AG10803 (cell line): Measurements from ENCODE around the gene ELOB.
A peak's percentile ranks its signal among the peaks of the same experiment; 100 is the strongest.
"Not testable (repeated sequence)": the region's sequence is repeated elsewhere in the genome, so short reads cannot be mapped to it uniquely, and the experiment has no call there.

ENCODE experiments used
- DNase-seq: peaks from one replicate; pipeline ENCODE4 v3.0.0; 2010; ENCODE audit warnings: low read depth
- H3K4me3 ChIP-seq: 2 replicates; pipeline ENCODE4 v1.5.1; 2011; ENCODE audit warnings: mild to moderate bottlenecking, low read length, control low read depth
- TF ChIP-seq, protein P1 (sequence below): conservative IDR thresholded peaks from 2 replicates; pipeline ENCODE4 v1.5.1; 2011; ENCODE audit warnings: mild to moderate bottlenecking, low read length, control low read depth, inconsistent platforms

The ELOB gene

DNA sequence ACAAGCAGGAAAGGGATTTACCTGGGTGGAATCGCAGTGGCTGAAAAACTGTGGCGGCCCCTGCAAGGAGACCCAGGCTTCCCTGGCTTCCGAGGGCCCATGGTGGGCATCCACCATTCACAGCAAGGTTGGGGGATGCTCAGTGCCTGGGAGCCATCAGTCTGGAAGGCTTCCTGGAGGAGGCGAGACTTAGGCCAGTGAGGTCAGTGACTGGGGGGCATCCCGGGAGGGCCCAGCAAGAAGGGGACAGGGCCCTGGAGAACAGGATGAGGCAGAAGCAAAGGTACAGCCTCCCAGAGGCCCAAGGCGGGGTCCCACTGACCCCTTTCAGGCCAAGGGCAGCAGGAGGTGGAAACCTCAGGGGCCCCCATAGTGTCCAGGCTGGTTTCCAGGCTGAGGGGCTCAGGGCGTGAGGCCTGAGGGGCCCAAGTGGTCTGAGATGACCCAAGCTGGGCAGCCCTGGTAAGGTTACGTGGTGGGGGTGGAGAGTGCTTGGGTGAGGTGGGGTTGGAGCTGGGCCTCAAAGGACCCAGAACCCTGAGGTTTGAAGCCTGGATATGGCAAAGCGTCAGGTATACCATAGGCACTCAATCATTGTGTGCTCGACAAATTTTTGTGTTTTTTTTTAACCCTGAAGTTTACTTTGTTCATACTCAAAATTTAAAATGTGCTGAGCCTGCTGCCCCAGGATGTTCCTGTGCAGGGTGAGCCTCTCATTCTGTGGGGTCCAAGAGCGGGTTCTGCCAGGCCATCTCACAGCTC lies 40.4 kb downstream of the ELOB start:
- TF ChIP-seq, protein P1, sequence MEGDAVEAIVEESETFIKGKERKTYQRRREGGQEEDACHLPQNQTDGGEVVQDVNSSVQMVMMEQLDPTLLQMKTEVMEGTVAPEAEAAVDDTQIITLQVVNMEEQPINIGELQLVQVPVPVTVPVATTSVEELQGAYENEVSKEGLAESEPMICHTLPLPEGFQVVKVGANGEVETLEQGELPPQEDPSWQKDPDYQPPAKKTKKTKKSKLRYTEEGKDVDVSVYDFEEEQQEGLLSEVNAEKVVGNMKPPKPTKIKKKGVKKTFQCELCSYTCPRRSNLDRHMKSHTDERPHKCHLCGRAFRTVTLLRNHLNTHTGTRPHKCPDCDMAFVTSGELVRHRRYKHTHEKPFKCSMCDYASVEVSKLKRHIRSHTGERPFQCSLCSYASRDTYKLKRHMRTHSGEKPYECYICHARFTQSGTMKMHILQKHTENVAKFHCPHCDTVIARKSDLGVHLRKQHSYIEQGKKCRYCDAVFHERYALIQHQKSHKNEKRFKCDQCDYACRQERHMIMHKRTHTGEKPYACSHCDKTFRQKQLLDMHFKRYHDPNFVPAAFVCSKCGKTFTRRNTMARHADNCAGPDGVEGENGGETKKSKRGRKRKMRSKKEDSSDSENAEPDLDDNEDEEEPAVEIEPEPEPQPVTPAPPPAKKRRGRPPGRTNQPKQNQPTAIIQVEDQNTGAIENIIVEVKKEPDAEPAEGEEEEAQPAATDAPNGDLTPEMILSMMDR, result no peak
- H3K4me3 ChIP-seq, result no peak overlapping the region
- no peak for DNase-seq

DNA sequence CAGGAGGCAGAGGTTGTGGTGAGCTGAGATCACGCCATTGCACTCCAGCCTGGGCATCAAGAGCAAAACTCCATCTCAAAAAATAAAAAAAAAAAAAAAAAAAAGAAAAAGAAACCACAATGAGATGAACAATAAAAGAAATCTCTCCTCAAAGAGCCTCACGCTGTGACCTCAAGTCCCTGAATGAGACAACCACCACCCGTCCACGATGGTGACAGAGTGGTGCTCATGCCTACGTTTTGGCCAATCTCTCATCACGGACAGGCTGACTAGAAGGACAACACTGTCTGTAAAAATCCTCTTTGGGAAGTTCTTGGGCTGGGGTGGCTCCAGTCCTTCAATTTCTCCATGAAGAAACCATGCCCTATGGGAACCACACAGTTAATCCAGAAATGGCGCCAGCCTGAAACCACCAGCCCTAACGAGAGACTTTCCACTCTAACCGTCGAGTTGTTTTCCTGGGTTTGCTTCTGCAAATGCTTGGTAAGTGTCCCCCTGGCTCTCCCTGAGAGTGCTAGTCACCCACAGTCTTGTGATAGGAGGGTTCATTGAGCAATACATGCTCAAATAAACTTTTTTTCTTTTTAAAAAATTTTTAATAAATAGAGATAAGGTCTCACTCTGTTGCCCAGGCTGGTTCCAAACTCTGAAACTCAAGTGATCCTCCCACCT lies 42.1 kb downstream of the ELOB start:
- no peak overlapping the region for H3K4me3 ChIP-seq
- TF ChIP-seq, protein P1, result no peak
- no peak for DNase-seq

DNA sequence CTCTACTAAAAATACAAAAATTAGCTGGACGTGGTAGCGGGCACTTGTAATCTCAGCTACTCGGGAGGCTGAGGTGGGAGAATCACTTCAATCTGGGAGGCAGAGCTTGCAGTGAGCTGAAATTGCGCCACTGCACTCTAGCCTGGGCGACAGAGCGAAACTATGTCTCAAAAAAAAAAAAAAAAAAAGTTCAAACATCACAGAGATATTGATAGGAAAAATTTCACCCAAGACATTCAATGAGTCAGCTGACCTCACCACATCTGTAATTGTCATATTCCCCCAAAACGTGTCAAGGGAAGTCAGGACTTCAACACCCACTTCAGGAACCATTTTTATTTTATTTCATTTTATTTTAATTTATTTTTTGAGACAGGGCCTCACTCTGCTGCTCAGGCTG lies 49.0 kb downstream of the ELOB start:
- DNase-seq, result no peak
- no peak overlapping the region for H3K4me3 ChIP-seq
- TF ChIP-seq, protein P1, result no peak

DNA sequence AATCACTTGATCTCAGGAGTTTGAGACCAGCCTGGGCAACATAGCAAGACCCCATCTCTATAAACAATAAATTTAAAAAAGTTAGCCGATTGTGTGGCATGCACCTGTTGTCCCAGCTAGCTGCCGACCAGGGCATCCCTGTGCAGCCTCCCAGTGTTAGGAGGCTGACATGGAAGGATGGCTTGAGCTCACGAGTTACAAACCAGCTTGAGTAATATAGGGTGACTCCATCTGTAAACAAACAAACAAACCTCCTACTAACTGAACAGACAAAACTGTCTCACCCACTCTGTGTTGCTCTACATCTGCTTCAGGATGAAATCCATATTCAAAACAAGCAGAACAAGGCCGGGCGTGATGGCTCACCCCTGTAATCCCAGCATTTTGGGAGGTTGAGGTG lies 50.2 kb downstream of the ELOB start:
- H3K4me3 ChIP-seq, result no peak overlapping the region
- DNase-seq, result no peak
- TF ChIP-seq, protein P1, result no peak

DNA sequence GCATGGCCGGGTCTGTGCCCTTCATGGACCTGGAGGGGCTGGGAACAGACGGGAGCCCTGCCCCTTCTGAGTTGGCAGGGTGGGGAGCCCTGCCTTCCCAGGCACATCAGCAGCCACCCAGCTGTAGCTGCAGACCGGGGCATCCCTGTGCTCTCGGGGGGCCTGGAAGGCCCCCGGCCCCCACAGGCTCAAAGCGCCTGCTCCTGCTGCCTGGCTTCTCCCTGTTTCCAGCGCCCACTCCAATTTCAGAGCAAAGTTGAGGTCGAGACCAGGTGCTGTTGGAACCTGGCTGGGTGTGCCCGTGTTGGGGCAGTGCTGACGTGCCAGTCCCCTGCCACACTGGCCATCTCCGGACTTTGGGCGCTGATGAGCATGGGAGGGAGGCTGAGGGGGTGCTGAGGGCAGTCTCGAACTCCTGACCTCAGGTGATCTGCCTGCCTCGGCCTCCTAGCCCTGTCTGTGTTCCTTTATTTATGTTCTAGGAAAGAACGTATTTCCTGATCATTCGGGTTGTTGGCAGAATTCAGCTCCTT lies 52.2 kb downstream of the ELOB start:
- DNase-seq, result no peak
- no peak overlapping the region for H3K4me3 ChIP-seq
- TF ChIP-seq, protein P1, result no peak

DNA sequence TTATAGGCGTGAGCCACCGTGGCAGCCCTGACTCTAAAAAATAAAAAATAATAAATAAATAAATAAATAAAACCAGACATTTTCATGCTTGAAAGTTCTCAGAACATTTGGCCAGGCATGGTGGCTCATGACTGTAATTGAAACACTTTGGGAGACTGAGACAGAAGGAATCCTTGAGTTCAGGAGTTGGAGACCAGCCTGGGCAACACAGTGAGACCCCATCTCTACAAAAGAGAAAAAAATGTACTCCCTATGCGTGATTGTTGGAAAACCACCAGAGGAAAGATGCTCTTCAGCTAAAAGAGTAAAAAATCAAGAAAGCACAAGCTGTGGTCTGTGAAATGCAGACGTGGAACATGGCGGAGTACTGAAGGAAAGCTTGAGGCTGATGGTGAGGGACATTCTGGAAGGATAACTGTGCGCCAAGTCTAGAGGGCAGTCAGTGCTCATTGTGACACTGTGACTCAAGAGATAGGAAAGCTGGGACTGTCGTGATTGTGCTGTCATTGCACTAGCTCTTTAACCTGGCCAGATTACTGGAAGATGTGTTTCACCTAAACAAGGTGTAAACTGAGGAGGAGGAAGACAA lies 52.9 kb downstream of the ELOB start:
- TF ChIP-seq, protein P1, result no peak
- DNase-seq, result no peak
- no peak overlapping the region for H3K4me3 ChIP-seq

DNA sequence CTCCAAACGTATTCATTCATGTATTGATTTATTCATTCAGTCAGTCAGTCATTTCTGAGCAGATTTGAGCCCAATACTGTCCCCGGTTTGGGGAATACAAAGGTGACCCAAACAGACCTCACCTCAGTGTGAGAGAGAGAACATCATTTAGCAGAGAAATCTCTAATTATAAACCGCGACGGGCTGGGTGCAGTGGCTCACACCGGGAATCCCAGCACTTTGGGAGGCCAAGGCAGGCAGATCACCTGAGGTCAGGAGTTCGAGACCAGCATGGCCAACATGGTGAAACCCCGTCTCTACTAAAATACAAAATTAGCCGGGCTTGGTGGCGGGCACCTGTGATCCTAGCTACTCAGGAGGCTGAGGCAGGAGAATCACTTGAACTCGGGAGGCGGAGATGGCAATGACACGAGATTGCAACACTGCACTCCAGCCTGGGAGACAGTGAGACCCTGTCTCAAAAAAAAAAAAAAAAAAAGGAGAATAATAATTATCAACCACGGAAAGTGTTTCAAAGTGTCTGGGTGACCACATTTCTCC lies 55.4 kb downstream of the ELOB start:
- peak overlapping the region; percentile 44 for H3K4me3 ChIP-seq
- DNase-seq, result not testable (repeated sequence)
